ENCODE data around the gene MIX23.

MIX23 gene

DNA sequence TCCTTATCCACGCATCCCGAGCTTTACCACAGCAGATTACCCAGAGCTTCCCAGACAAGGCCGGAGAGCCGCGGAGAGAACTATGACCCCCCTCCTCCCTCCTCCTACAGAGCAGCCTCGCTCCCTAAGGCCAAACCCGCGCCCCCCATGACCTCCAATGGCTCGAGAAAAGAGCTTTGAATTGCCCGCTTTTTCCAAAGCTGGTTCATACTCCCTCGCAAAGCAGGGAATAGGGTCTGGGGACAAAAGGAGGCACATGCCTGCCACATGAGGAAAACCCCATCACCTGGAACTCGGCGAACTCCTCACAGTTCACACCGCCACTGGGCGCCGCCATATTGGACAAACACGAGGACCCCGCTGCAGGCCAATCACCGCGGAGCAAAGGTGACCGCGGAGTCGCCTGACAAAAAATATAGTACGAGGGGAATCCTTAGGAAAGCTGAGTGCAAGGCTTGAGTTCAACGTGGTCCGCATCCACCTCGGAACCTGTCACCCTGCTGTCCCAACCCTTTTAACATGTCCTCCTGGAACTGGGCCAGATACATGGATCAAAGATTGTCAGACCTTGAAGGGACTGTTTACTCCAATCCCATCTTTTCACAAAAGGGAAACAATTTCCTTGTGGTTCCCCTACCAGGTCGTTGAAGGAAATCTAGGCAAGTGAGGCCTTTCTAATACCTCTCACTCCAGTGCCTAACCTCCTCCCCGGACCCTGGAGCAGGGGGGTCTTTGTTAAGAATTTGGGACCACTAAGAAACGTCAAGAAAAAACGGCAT is at the start of gene MIX23:
TSS of gene MIX23 (minus strand) at position 344 of the 779 bp plus-strand sequence. CDS start at position 337, 7 bp downstream.
- Mint-ChIP-seq H3K36me3 (ENCODE audit: low read depth) (peaks cover 72% of the 10 kb centered on the region), H3K4me1 (ENCODE audit: low read depth) (peaks cover 70% of the 10 kb centered on the region), H3K27ac (peak within 1 kb of the TSS; percentile 98)

DNA sequence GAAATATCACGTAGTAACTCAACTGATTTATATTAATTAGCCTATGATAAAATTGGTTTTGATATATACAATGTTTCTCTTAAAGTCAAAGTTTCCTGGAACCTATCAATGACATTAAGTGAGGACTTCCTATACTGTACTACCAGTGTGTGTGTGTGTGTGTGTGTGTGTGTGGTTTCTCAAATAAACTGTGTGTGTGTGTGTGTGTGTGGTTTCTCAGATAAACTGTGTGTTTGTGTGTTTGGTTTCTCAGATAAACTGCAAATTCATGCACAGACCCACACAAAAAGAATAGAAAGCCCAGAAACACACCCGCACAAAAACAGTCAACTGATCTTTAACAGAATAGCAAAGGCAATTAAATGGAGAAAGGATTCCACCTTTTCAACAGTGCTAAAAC is 47.3 kb upstream of the MIX23 start:
- peaks cover 9% of the 10 kb centered on the region for H3K9me3 Mint-ChIP-seq
- H3K27me3 Mint-ChIP-seq = no peaks in the 10 kb centered on the region
- peaks cover 28% of the 10 kb centered on the region for H3K4me1 Mint-ChIP-seq (ENCODE audit: low read depth)
- H3K4me3 Mint-ChIP-seq = no peak overlapping the region
- H3K36me3 Mint-ChIP-seq (ENCODE audit: low read depth) = peaks cover 95% of the 10 kb centered on the region
- H3K27ac Mint-ChIP-seq = peak overlapping the region; percentile 40
- DNase-seq = no peak

More for the DNA sequence above, at the start of gene MIX23:
- H3K9me3 Mint-ChIP-seq = no peaks in the 10 kb centered on the region
- H3K4me3 Mint-ChIP-seq = peak within 1 kb of the TSS; percentile 96
- H3K27me3 Mint-ChIP-seq = no peaks in the 10 kb centered on the region
- peak; percentile 89 for DNase-seq

DNA sequence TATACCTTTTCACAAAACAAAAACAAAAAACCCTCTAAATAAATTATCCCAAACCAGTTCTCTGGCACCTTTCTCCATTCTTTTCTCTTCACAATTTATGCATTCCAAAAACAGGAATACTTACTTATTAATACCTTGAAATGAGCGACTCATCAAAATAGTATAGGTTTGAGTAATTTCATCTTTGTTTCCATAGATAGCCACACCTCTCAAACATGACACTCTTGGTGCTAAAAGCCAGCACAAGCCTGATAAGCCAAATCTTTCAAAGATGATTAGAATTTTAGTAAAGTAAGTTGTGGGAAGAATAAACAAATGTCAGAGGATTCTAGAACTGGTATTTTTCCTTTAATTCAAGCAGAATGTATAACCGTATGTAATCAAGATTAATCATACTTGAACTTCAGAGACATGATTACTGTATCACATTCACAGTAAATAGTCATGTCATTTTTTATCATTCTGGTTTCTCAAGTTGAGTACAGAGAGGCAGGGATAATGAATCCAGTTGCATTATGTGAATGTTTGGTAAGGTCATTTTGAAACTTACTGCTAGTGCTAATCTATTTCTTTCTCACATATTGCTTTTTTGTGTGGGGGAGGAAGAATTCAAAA is 44.9 kb upstream of the MIX23 start:
- Mint-ChIP-seq H3K27ac (peak overlapping the region; percentile 93), H3K4me1 (ENCODE audit: low read depth) (peaks cover 33% of the 10 kb centered on the region), H3K36me3 (ENCODE audit: low read depth) (peaks cover 96% of the 10 kb centered on the region), H3K4me3 (no peak overlapping the region), H3K27me3 (no peaks in the 10 kb centered on the region), H3K9me3 (peaks cover 9% of the 10 kb centered on the region)
- no peak for DNase-seq

DNA sequence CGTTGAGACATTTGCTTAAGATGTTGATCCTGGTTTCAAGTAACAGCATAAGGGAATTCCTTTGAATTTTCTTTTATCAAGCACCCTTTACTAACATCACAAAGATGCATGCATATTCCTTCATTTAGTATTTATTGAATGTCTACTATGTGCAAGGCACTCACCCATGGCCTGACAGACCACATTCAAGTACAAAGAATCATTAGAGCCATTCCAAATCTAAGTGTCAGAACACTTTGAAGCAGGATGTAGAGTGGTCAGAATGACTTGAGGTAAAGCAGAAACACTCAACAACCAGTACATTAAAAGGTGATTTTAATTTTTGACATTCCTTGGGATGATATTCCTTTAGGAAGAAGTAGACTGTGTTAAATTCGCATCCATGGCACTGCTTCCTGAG is 38.8 kb upstream of the MIX23 start:
- Mint-ChIP-seq H3K4me3 (no peak overlapping the region), H3K4me1 (ENCODE audit: low read depth) (peaks cover 30% of the 10 kb centered on the region), H3K27ac (peak overlapping the region; percentile 63), H3K9me3 (no peaks in the 10 kb centered on the region), H3K27me3 (no peaks in the 10 kb centered on the region), H3K36me3 (ENCODE audit: low read depth) (peaks cover 75% of the 10 kb centered on the region)
- DNase-seq = no peak

DNA sequence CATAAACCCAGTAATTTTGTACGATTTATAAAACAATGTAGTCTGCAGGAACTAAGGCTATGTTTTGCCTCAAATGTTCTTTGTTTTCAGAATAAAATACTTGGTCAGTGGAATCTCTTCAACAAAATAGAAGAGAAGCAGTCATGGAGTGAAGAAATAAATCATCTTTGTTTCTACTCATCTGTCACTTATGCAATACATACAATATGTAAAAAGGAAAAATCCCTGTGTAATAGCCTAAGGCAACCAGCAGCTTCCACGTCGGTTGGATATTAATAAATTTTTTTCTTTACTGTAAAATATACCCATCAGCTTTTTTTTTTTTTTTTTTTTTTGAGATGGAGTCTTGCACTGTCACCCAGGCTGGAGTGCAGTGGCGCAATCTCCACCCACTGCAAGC is 38.1 kb upstream of the MIX23 start:
- no peaks in the 10 kb centered on the region for H3K27me3 Mint-ChIP-seq
- H3K4me3 Mint-ChIP-seq = no peak overlapping the region
- no peak for DNase-seq
- H3K27ac Mint-ChIP-seq = no peak overlapping the region
- no peaks in the 10 kb centered on the region for H3K9me3 Mint-ChIP-seq
- peaks cover 75% of the 10 kb centered on the region for H3K36me3 Mint-ChIP-seq (ENCODE audit: low read depth)
- peaks cover 31% of the 10 kb centered on the region for H3K4me1 Mint-ChIP-seq (ENCODE audit: low read depth)

DNA sequence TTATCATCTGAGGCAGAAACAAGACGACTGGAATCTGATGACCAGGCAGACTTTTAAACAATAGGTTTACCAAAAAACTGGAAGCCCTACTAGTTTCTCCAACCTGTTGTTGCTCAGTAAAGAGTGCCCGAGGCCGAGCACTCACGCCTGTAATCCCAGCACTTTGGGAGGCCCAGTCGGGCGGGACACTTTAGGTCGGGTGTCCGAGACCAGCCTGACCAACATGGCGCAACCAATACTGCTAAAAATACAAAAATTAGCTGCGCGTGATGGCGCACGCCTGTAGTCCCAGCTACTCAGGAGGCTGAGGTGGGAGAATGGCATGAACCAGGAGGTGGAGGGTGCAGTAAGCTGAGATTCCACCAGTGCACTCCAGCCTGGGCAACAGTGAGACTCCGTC is 33.9 kb upstream of the MIX23 start:
- DNase-seq = no peak

DNA sequence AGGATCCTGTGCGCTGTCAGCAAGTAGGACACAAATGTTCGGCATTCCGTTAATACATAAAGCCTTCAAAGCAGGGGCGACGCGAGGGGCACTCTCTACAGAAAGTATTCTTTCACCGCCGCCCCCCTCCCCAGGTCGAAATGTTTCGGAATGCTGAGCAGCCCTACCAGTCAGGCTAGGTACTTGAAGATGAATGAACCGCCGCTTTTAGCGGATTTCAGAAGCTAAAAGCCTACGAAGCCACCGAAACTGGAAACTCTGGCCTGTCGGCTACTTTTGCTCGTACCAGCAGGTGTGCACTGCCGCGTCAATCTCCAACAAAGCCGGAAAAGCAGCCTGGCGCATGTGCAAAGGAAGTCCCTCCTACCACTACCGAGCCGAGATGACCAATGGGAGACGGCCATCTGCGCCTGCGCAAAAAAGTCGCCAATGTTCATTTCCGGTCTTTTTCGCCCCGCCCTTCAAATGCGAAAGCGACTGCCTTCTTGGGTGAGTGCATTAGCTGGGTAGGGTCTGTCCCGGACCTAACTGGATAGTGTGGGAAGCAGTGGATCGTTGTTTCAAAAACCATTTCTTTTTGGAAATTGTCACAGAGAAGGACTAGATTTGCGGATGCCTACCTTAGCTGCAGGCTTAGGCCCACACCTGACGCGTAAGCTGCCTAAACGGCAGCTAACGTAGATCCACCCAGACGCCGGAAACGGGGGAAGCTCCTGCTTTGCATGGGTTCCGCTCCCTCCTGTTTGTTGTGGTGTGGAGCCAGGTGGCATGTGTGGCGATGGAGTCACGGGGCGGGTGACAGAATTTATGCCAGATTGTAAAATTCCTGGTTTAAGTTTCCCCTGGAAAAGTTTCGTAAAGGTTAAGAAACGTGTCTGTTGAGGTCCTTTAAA is 33.0 kb upstream of the MIX23 start, which contains the start of gene WDR5B:
TSS of gene WDR5B (minus strand) at position 301 of the 893 bp plus-strand sequence. CDS start 534 bp downstream, outside the sequence.
- peak within 1 kb of the TSS; percentile 99 for H3K27ac Mint-ChIP-seq
- H3K4me3 Mint-ChIP-seq = peak within 1 kb of the TSS; percentile 94
- H3K27me3 Mint-ChIP-seq = no peaks in the 10 kb centered on the region
- peaks cover 57% of the 10 kb centered on the region for H3K4me1 Mint-ChIP-seq (ENCODE audit: low read depth)
- peaks cover 71% of the 10 kb centered on the region for H3K36me3 Mint-ChIP-seq (ENCODE audit: low read depth)
- peak; percentile 99 for DNase-seq
- no peaks in the 10 kb centered on the region for H3K9me3 Mint-ChIP-seq

More for the DNA sequence above, 33.9 kb upstream of the MIX23 start:
- peaks cover 74% of the 10 kb centered on the region for H3K36me3 Mint-ChIP-seq (ENCODE audit: low read depth)
- peak overlapping the region; percentile 94 for H3K4me3 Mint-ChIP-seq
- H3K9me3 Mint-ChIP-seq = no peaks in the 10 kb centered on the region
- H3K27ac Mint-ChIP-seq = peak overlapping the region; percentile 99
- H3K27me3 Mint-ChIP-seq = no peaks in the 10 kb centered on the region
- H3K4me1 Mint-ChIP-seq (ENCODE audit: low read depth) = peaks cover 58% of the 10 kb centered on the region

DNA sequence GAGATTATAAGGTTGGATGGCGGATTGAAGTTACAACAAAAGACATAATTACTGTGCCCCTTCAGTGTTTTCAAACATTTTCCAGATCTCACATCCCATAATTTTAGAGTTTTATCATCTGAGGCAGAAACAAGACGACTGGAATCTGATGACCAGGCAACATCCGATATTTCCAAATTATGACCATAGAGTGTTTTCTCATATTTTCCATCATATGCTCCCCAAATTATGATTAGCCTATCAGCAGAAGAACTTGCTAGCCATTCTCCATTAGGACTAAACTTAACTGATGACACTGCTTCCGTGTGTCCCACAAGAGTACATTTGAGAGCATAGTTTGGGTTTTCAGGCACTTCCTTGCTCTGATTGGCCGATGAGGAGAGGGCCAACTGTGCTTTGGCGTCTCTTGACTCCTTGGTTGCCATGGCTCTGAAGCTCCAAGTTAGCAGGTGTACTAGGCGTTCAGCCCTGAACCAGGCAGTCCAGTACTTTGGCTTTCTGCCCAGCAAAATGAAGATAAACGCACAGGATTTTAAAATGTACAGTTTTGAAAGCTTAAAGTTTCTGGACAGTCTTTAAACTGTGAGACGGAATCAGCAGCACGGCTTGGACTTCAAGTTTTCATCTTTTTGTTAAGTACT is 32.2 kb upstream of the MIX23 start:
- DNase-seq = peak; percentile 44
- Mint-ChIP-seq H3K4me3 (peak overlapping the region; percentile 94), H3K4me1 (ENCODE audit: low read depth) (peaks cover 60% of the 10 kb centered on the region), H3K9me3 (no peaks in the 10 kb centered on the region), H3K27me3 (no peaks in the 10 kb centered on the region), H3K36me3 (ENCODE audit: low read depth) (peaks cover 73% of the 10 kb centered on the region), H3K27ac (peak overlapping the region; percentile 99)

DNA sequence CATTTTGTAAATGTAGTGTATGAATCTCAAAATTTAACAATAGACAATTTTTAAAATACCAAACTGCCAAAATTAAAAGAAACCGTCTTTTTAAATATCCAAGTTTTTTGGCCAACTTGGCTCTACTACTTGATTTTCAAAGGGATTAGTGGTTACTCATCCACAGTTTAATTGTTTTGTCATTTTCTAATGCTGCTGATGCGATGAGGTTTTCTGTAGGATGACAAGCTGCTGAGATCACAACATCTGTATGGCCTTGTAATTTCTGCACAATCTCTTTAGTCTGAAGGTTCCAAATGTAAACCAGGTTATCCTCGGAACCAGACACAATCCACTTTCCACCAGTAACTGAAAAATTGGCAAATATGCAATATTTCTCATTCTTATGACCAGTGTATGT is 31.4 kb upstream of the MIX23 start:
- H3K27me3 Mint-ChIP-seq = no peaks in the 10 kb centered on the region
- H3K9me3 Mint-ChIP-seq = no peaks in the 10 kb centered on the region
- H3K4me3 Mint-ChIP-seq = peak overlapping the region; percentile 94
- peak overlapping the region; percentile 99 for H3K27ac Mint-ChIP-seq
- H3K36me3 Mint-ChIP-seq (ENCODE audit: low read depth) = peaks cover 77% of the 10 kb centered on the region
- DNase-seq = no peak
- peaks cover 61% of the 10 kb centered on the region for H3K4me1 Mint-ChIP-seq (ENCODE audit: low read depth)

DNA sequence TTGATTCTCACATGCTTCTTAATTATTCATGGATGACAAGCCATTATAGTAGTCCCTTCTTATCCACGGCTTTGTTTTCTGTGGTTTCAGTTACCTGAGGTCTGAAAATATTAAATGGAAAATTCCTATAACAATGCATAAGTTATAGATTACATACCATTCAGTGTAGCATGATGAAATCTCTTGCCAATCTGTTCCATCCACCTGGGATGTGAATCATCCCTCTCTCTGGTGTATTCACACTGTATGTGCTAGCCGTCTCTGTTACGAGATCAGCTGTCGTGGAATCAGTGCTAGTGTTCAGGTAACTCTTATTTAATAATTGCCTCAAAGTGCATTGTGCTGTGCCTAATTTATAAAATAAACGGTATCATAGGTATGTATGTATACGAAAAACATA is 27.6 kb upstream of the MIX23 start:
- Mint-ChIP-seq H3K27me3 (no peaks in the 10 kb centered on the region), H3K4me3 (no peak overlapping the region), H3K27ac (peak overlapping the region; percentile 61), H3K9me3 (no peaks in the 10 kb centered on the region), H3K4me1 (ENCODE audit: low read depth) (peaks cover 60% of the 10 kb centered on the region), H3K36me3 (ENCODE audit: low read depth) (peaks cover 95% of the 10 kb centered on the region)
- no peak for DNase-seq

DNA sequence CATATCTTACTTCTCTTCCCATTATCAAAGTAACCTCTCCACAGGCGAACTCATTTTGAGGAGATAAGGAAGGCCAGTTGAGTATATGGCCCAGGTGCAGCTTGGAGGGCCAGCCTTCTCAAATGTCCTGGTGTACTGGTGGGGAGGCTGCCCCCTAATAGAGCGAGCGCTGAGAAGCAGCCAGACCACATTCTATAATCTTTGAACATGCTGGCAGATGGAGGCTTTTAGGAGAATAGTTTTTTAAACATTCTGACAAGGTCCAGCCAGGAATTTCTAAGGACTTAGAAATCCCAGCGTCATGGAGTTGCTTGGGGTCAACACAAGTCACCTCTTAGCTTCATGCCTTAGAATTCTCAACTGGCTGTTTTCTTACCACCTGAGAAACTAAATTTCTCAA is 27.1 kb upstream of the MIX23 start:
- peaks cover 97% of the 10 kb centered on the region for H3K36me3 Mint-ChIP-seq (ENCODE audit: low read depth)
- H3K27ac Mint-ChIP-seq = peak overlapping the region; percentile 84
- H3K4me1 Mint-ChIP-seq (ENCODE audit: low read depth) = peaks cover 57% of the 10 kb centered on the region
- no peak for DNase-seq
- no peak overlapping the region for H3K4me3 Mint-ChIP-seq
- no peaks in the 10 kb centered on the region for H3K9me3 Mint-ChIP-seq
- no peaks in the 10 kb centered on the region for H3K27me3 Mint-ChIP-seq

DNA sequence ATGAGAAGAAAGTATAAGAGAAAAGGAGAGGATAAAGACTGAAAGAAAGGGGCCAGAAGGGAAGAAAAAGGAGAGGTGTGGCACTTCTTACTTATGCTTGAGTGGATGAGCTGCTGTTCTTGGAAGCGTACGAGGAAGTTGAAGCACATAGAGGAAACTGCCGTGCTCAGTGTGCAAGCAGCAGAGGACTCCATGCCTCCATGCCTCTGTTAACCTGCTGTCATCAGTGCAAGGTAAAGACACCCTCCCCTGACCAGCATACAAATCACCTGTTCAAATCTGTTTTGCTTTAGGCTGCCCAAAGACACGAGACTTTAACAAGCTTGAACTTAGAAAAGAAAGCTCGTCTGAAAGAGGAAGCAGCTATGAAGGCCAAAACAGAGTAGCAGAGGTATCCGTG is 26.4 kb upstream of the MIX23 start:
- peak overlapping the region; percentile 84 for H3K27ac Mint-ChIP-seq
- peaks cover 97% of the 10 kb centered on the region for H3K36me3 Mint-ChIP-seq (ENCODE audit: low read depth)
- no peak for DNase-seq
- H3K4me3 Mint-ChIP-seq = no peak overlapping the region
- H3K9me3 Mint-ChIP-seq = no peaks in the 10 kb centered on the region
- H3K4me1 Mint-ChIP-seq (ENCODE audit: low read depth) = peaks cover 50% of the 10 kb centered on the region
- H3K27me3 Mint-ChIP-seq = no peaks in the 10 kb centered on the region

DNA sequence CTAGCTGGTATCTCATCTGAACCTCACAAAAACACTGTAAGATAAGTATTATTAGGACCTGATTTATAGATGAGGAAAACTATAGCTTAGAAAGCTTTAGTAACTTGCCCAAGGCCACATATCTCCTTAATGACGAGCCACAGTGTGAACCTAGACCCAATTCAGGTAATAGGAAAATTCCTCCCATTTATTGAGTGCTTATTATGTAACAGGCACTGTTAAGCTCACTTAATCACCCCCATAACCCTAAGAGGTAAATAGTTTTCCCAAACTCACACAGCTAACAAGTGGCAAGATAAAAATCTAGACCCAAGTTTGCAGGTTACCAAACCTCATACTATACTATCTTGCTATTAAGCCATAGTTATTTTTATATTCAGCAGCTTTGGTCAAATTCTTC is 24.9 kb upstream of the MIX23 start:
- no peaks in the 10 kb centered on the region for H3K27me3 Mint-ChIP-seq
- H3K9me3 Mint-ChIP-seq = no peaks in the 10 kb centered on the region
- no peak overlapping the region for H3K4me3 Mint-ChIP-seq
- H3K27ac Mint-ChIP-seq = peak overlapping the region; percentile 58
- H3K36me3 Mint-ChIP-seq (ENCODE audit: low read depth) = peaks cover 97% of the 10 kb centered on the region
- peaks cover 41% of the 10 kb centered on the region for H3K4me1 Mint-ChIP-seq (ENCODE audit: low read depth)
- no peak for DNase-seq

DNA sequence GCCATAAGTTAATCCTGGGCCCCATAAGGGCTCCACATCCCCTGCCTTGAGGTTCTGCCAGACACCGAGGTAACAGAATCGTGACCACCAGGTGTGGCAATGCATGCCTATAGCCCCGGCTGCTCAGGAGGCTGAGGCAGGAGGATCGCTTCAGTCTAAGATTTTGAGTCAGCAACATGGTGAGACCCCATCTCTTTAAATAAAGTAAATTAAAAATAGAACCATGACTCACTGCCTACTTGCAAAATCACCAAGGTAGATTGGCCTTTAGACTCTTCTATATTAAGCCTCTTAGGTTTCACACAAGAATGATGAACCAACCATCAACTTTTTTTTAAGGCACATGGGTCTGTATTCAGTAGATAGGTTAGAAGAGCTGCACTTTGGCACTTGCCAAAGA is 23.2 kb upstream of the MIX23 start:
- Mint-ChIP-seq H3K27ac (peak overlapping the region; percentile 76), H3K9me3 (no peaks in the 10 kb centered on the region), H3K36me3 (ENCODE audit: low read depth) (peaks cover 87% of the 10 kb centered on the region), H3K27me3 (no peaks in the 10 kb centered on the region), H3K4me3 (no peak overlapping the region), H3K4me1 (ENCODE audit: low read depth) (peaks cover 30% of the 10 kb centered on the region)
- no peak for DNase-seq

All from activated T-cell treated with anti-CD3 and anti-CD28 coated beads, Interleukin-2, amount 50 U/mL, for 24 hours (primary cell).